Fibroblast of lung (primary cell): ENCODE data around the gene SUGP1.

Source experiments
- EZH2 ChIP-seq: IDR thresholded peaks from 2 replicates; pipeline ENCODE4 v1.5.1; 2012; ENCODE audit warnings: low read length, control low read depth, mild to moderate bottlenecking; ENCODE audit errors: missing control alignments
- TF ChIP-seq, protein P1 (sequence below), 2 donors: IDR thresholded peaks in 1 of 2; conservative IDR thresholded peaks in 1 of 2; 1 replicate in 1 of 2; 2 replicates in 1 of 2; pipeline ENCODE4 v1.5.1; 2011 to 2012; ENCODE audit warnings: low read length in 2 of 2, control low read depth in 1 of 2, inconsistent platforms in 1 of 2, low read depth in 1 of 2, mild to moderate bottlenecking in 1 of 2

GRCh38 chr19:19342086-19343015 is 22.0 kb upstream of the SUGP1 start:
- TF ChIP-seq, protein P1, sequence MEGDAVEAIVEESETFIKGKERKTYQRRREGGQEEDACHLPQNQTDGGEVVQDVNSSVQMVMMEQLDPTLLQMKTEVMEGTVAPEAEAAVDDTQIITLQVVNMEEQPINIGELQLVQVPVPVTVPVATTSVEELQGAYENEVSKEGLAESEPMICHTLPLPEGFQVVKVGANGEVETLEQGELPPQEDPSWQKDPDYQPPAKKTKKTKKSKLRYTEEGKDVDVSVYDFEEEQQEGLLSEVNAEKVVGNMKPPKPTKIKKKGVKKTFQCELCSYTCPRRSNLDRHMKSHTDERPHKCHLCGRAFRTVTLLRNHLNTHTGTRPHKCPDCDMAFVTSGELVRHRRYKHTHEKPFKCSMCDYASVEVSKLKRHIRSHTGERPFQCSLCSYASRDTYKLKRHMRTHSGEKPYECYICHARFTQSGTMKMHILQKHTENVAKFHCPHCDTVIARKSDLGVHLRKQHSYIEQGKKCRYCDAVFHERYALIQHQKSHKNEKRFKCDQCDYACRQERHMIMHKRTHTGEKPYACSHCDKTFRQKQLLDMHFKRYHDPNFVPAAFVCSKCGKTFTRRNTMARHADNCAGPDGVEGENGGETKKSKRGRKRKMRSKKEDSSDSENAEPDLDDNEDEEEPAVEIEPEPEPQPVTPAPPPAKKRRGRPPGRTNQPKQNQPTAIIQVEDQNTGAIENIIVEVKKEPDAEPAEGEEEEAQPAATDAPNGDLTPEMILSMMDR (conservative IDR thresholded peaks at IDR 0.05 in 1 of 2, IDR thresholded peaks at IDR 0.05 in 1 of 2; ENCODE audit: low read depth in 1 of 2, low read length in 2 of 2) = peak; percentile 66 to 80
- no peak for TF ChIP-seq EZH2
